Iris pigment epithelial cell (primary cell): ENCODE measurements around the gene AAK1.
A peak's percentile ranks its signal among the peaks of the same experiment; 100 is the strongest.
"Not testable (repeated sequence)": the region's sequence is repeated elsewhere in the genome, so short reads cannot be mapped to it uniquely, and the experiment has no call there.

Source experiments
- DNase-seq: peaks from one replicate; pipeline ENCODE4 v3.0.0-alpha.2; 2011; ENCODE audit warnings: low read depth

Gene AAK1

GRCh38 chr2:69659941-69660483, 16.5 kb upstream of the AAK1 start:
- DNase-seq: no peak

GRCh38 chr2:69659349-69659748, 15.8 kb upstream of the AAK1 start:
- no peak for DNase-seq

GRCh38 chr2:69652206-69652605, 8.7 kb upstream of the AAK1 start:
- peak; percentile 91 for DNase-seq

GRCh38 chr2:69647196-69647595, 3.7 kb upstream of the AAK1 start:
- DNase-seq: not testable (repeated sequence)

- no peak for DNase-seq
Measured at GRCh38 chr2:69646714-69647113, 3.2 kb upstream of the AAK1 start.

- DNase-seq: no peak
Measured at GRCh38 chr2:69645921-69646320, 2.4 kb upstream of the AAK1 start.

GRCh38 chr2:69645031-69645431, 1.5 kb upstream of the AAK1 start:
- no peak for DNase-seq

- no peak for DNase-seq
Measured at GRCh38 chr2:69644506-69644979, 1.0 kb upstream of the AAK1 start.

GRCh38 chr2:69642709-69643601, 584 bp downstream of the AAK1 start:
- peak; percentile 88 for DNase-seq

GRCh38 chr2:69641887-69642708, 1.4 kb downstream of the AAK1 start:
- DNase-seq: no peak

- DNase-seq: no peak
Measured at GRCh38 chr2:69641471-69641870, 2.1 kb downstream of the AAK1 start.

GRCh38 chr2:69639266-69639665, 4.3 kb downstream of the AAK1 start:
- peak; percentile 32 for DNase-seq

- DNase-seq: no peak
Measured at GRCh38 chr2:69638630-69639029, 4.9 kb downstream of the AAK1 start.

GRCh38 chr2:69637923-69638322, 5.6 kb downstream of the AAK1 start:
- DNase-seq: no peak

GRCh38 chr2:69636395-69636794, 7.1 kb downstream of the AAK1 start:
- DNase-seq: no peak

- no peak for DNase-seq
Measured at GRCh38 chr2:69635432-69635831, 8.1 kb downstream of the AAK1 start.

- peak; percentile 59 for DNase-seq
Measured at GRCh38 chr2:69634196-69634821, 9.2 kb downstream of the AAK1 start.

GRCh38 chr2:69631402-69631801, 12.1 kb downstream of the AAK1 start:
- no peak for DNase-seq

GRCh38 chr2:69629921-69630608, 13.5 kb downstream of the AAK1 start:
- DNase-seq: no peak

GRCh38 chr2:69628325-69629021, 15.1 kb downstream of the AAK1 start:
- no peak for DNase-seq
